GM12865 (cell line): ENCODE measurements around the gene ZNF69.
"Not testable (repeated sequence)": the region's sequence is repeated elsewhere in the genome, so short reads cannot be mapped to it uniquely, and the experiment has no call there.

ENCODE experiments used
- DNase-seq: peaks from one replicate; pipeline ENCODE4 v3.0.0; 2010; ENCODE audit warnings: low read depth
- H3K4me3 ChIP-seq: 2 replicates; pipeline ENCODE4 v1.5.1; 2011; ENCODE audit warnings: mild to moderate bottlenecking, low read depth, low read length, control low read depth
- TF ChIP-seq, protein P1 (sequence below): IDR thresholded peaks from 2 replicates; pipeline ENCODE4 v1.5.1; 2011; ENCODE audit warnings: low read length, control low read depth, low read depth, inconsistent platforms; ENCODE audit not compliant: insufficient read depth; ENCODE audit errors: missing control alignments

Gene ZNF69

DNA sequence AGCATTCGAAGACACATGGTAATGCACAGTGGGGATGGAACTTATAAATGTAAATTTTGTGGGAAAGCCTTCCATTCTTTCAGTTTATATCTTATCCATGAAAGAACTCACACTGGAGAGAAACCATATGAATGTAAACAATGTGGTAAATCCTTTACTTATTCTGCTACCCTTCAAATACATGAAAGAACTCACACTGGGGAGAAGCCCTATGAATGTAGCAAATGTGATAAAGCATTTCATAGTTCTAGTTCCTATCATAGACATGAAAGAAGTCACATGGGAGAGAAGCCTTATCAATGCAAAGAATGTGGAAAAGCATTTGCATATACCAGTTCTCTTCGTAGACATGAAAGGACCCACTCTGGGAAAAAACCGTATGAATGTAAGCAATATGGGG is 61.1 kb downstream of the ZNF69 start:
- H3K4me3 ChIP-seq, result no peak overlapping the region
- no peak for DNase-seq
- TF ChIP-seq, protein P1, sequence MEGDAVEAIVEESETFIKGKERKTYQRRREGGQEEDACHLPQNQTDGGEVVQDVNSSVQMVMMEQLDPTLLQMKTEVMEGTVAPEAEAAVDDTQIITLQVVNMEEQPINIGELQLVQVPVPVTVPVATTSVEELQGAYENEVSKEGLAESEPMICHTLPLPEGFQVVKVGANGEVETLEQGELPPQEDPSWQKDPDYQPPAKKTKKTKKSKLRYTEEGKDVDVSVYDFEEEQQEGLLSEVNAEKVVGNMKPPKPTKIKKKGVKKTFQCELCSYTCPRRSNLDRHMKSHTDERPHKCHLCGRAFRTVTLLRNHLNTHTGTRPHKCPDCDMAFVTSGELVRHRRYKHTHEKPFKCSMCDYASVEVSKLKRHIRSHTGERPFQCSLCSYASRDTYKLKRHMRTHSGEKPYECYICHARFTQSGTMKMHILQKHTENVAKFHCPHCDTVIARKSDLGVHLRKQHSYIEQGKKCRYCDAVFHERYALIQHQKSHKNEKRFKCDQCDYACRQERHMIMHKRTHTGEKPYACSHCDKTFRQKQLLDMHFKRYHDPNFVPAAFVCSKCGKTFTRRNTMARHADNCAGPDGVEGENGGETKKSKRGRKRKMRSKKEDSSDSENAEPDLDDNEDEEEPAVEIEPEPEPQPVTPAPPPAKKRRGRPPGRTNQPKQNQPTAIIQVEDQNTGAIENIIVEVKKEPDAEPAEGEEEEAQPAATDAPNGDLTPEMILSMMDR, result no peak

DNA sequence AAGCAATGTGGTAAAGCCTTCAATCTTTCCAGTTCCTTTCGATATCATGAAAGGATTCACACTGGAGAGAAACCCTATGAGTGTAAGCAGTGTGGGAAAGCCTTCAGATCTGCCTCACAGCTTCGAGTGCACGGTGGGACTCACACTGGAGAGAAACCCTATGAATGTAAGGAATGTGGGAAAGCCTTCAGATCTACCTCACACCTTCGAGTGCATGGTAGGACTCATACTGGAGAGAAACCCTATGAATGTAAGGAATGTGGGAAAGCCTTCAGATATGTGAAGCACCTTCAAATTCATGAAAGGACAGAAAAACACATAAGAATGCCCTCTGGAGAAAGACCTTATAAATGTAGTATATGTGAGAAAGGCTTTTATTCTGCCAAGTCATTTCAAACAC is 61.6 kb downstream of the ZNF69 start:
- TF ChIP-seq, protein P1, result no peak
- DNase-seq, result peak; percentile 17
- no peak overlapping the region for H3K4me3 ChIP-seq

DNA sequence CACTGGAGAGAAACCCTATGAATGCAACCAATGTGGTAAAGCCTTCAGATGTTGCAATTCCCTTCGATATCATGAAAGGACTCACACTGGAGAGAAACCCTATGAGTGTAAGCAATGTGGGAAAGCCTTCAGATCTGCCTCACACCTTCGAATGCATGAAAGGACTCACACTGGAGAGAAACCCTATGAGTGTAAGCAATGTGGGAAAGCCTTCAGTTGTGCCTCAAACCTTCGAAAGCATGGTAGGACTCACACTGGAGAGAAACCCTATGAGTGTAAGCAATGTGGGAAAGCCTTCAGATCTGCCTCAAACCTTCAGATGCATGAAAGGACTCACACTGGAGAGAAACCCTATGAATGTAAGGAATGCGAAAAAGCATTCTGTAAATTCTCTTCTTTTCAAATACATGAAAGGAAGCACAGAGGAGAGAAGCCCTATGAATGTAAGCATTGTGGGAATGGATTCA is 62.1 kb downstream of the ZNF69 start:
- not testable (repeated sequence) for H3K4me3 ChIP-seq

DNA sequence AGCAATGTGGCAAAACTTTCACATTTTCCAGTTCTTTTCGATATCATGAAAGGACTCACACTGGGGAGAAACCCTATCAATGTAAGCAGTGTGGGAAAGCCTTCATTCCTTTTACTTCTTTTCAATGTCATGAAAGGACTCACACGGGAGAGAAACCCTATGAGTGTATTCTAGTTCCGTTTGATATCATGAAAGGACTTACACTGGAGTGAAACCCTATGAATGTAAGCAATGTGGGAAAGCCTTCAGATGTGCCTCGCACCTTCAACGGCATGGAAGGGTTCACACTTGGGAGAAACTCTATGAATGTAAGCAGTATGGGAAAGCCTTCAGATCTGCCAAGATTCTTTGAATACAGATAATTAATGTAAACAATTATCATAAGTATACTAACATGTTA is 62.7 kb downstream of the ZNF69 start:
- TF ChIP-seq, protein P1, result no peak
- no peak for DNase-seq
- no peak overlapping the region for H3K4me3 ChIP-seq

More for the DNA sequence above, 62.1 kb downstream of the ZNF69 start:
- DNase-seq, result not testable (repeated sequence)
